Stimulated activated CD8-positive, alpha-beta memory T cell treated with anti-CD3 and anti-CD28 coated beads, Interleukin-15, amount 100 ng/mL, for 4 hours (primary cell): ENCODE results near the gene INTS11.

ENCODE experiments used
- DNase-seq, 2 donors: peaks; one replicate each; pipeline ENCODE4 v3.0.0-alpha.2; 2020; ENCODE audit warnings: low read depth in 2 of 2

INTS11 gene

DNA sequence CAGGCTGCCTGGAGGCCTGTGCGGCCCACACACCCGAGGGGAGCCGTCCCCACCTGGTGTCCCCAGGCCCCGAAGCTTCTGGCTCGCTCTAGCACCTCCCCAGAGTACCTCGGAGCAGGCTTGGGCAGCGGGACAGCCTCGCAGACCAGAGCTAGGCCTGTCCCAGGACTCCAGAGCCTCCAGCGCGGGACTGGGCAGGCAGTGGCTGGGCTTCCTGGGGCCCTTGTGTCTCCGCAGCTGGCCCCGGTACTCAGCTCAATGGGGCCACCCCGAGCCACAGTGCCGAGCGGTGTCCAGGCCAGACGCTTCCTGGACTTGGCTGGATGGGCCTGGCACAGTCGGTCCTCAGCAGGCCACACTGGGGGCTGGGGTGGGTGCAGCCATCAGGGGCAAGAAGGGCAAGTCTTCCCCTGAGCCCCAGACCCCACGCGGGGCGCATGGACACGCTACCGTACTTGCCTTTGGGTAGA, 39.3 kb downstream of the INTS11 start:
- no peak for DNase-seq

GRCh38 chr1:1284221-1285101, 40.0 kb downstream of the INTS11 start:
- no peak for DNase-seq

DNA sequence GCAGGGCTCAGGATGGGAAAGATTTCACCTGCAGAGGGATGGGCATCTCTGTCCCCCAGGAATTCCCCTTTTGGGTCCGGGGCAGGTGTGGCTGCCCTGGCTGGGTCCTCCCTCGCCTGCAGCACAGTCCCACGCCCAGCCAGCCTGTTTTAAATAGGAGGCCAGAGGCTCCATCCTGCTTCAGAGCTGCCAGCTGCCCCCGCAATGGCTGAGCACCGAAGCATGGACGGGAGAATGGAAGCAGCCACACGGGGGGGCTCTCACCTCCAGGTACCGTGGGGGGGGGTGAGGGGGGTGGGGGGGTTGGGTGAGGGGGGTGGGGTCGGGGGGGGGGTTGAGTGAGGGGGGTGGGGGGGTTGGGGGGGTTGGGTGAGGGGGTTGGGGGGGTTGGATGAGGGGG, 40.6 kb downstream of the INTS11 start:
- DNase-seq, result no peak

- DNase-seq, result no peak
These were observed 41.5 kb downstream of the INTS11 start for GRCh38 chr1:1282998-1283397.

GRCh38 chr1:1281533-1282321, 42.7 kb downstream of the INTS11 start:
- no peak for DNase-seq

DNA sequence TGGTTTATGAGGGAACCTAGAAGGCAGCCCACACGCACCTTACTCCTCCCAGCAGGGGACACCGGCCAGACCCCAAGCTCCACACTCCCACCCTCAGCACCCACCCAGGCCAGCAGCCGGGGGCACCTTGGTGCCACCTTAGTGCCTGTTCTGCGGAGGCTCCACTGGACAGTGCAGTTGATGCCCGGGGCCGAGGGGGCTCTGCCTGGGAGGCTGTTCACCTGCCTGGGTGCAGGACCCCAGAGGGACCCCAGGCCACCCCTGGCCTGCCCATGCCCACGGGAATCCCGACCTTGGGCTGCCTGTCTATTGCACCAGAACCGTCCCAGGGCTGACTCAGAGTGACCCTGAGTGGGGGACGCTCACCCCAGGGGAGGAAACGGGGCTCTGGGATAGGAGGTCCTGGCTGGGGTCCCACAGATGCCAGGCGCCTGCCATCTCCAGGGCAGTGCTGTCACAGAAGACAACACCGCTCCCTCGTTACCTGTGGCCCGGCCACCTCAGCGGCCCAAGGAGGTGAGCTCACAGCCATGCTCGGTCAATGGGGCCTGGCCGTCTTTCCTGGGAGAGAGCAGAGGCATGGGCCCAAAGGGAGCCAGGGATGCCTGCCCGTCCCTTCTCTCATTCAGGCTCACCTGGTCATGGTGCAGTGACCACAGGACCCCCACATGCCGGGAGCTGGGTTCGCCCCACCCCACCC, 43.5 kb downstream of the INTS11 start:
- no peak for DNase-seq

DNA sequence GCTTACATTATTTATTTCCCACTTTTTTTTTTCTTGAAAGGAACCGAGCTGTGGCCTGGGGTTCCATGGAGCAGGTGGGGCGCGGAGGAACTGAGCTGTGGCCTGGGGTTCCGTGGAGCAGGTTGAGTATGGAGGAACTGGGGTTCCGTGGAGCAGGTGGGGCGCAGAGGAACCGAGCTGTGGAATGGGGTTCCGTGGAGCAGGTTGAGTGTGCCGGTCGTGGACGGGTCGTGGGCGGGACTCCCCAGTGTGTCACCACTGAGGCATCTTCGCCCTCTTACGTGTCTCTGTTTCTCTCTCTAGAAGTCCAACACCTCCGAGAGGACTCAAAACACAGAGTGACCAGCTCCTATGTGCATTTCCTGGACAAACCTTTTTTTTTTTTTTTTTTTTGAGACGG, 45.4 kb downstream of the INTS11 start:
- no peak for DNase-seq

GRCh38 chr1:1278620-1279019, 45.8 kb downstream of the INTS11 start:
- no peak for DNase-seq

DNA sequence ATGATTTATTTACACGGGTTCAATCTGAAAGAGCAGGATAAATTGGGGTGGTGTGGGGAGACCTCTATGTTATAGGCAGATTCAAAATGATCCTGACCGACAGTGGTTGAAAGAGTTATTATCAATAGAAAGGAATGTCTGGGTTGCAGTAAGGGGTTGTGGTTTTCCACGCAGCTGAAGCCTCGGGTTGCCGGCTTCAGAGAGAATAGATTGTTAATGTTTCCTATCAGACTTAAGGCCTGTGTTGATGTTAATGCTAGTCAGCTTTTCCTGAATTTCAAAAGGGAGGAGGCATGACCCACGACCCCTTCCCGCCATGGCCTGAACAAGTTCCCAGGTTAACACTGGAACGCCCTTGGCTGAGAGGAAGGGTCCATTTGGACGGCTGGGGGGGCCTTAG, 48.6 kb downstream of the INTS11 start:
- no peak for DNase-seq

- DNase-seq, result no peak
These were observed 49.5 kb downstream of the INTS11 start for GRCh38 chr1:1274931-1275431.

GRCh38 chr1:1274299-1274930, 50.0 kb downstream of the INTS11 start:
- no peak for DNase-seq

DNA sequence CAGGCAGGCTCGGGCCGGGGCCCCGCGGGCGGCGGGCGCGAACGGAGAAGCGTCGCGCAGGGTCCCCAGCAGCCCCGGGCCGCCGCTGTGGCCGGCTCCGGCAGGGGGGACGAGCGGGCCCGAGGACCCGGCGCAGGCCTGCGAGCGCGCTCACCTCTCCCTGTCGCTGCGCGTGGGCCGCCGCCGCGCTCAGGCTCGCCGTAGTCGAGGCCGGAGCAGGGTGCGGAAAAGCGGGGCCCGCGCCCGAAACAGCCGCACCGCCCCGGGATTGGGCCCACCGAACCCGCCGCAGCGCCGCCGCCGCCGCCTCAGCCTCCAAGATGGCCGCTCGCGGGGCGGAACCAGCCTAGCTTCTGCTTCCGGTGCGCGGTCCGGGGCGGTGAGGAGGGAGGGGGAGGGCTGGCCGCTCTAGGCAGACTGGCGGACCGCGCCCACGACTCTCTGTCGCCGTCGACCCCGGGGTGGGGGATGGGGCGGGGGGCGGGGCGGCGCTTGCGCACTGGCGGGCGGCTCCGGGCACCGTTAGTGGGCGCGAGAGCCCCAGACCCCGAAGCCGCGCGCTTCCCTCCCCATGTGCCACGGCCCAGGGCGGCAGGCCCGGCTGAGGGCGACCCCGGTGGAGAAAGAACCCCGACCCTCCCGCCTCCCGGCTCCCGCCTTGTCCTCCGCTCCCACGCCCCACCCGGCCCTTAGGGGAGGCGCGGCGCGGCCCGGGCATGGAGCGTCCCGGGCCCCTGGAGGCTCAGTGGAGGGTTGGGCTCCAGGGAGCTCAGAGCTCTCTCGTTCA, 50.8 kb downstream of the INTS11 start, which contains the start of gene UBE2J2:
TSS of gene UBE2J2 (minus strand) at position 343 of the 787 bp plus-strand sequence. CDS start 5,862 bp downstream, outside the sequence.
- peak; percentile 86 to 87 for DNase-seq

- no peak for DNase-seq
These were observed 51.3 kb downstream of the INTS11 start for GRCh38 chr1:1273209-1273511.

- DNase-seq, result no peak
These were observed 51.9 kb downstream of the INTS11 start for GRCh38 chr1:1272341-1273208.

GRCh38 chr1:1270813-1271212, 53.6 kb downstream of the INTS11 start:
- no peak for DNase-seq

DNA sequence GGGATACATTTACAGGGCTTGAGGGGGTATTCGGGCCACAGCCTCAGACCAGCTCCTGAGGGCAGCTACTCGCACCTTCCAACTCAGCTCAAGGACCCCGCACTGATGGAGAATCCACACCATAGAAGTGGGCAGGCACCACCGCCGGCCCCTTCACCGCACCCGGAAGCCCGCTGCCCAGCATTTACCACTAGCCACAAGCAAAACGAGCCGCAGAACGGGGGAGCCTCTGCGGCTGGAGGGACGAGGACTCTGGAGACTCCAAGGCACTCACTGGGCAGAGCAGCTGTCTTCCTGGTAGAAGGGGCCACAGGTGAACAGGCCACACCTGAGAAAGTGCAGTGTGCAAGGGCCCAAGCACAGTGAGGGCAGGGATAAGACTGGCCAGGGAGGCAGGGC, 56.2 kb downstream of the INTS11 start:
- DNase-seq, result no peak

- DNase-seq, result no peak
These were observed 56.8 kb downstream of the INTS11 start for GRCh38 chr1:1267488-1268283.

GRCh38 chr1:1264868-1265272, 59.6 kb downstream of the INTS11 start:
- DNase-seq, result no peak

DNA sequence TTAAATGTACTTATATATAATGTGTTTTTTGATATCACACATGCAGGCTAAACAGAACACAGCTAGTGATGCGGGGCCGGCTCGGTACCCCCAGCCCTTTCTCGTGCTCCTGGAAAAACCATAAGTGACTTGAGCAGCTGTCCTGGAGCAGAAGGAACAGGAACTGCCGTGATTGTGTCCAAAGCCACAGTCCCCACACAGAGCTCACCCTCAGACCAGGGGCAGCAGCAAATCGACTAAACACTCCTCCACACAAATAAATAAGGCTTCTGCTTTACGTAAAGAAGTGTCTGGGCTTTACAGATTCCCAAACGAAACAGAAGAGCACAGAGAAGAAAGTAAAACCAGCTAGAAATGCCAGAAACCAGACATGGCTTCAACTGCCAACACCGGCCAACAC, 60.4 kb downstream of the INTS11 start:
- no peak for DNase-seq
